HG02884 (cell line): ENCODE results near the gene IER5L.
A peak's percentile ranks its signal among the peaks of the same experiment; 100 is the strongest.

Source experiments
- ATAC-seq: cut with Tn5 transposase; IDR thresholded peaks from one replicate; pipeline ENCODE4 v1.9.1; 2021; ENCODE audit warnings: mild to moderate bottlenecking, moderate library complexity; ENCODE audit not compliant: unreplicated experiment

IER5L gene

GRCh38 chr9:129177791-129178567 is at the start of gene IER5L:
TSS of gene IER5L (minus strand) at chr9:129178261. CDS start at chr9:129178052, 209 bp downstream.
- peak; percentile 72 for ATAC-seq

GRCh38 chr9:129227843-129228189 is 49.8 kb upstream of the IER5L start:
- ATAC-seq, result no peak

GRCh38 chr9:129225815-129226214 is 47.8 kb upstream of the IER5L start:
- ATAC-seq, result no peak

GRCh38 chr9:129225490-129225778 is 47.4 kb upstream of the IER5L start:
- no peak for ATAC-seq

- ATAC-seq, result no peak
Measured at GRCh38 chr9:129224618-129225489, 46.8 kb upstream of the IER5L start.

GRCh38 chr9:129223551-129224208 is 45.6 kb upstream of the IER5L start:
- ATAC-seq, result no peak

- no peak for ATAC-seq
Measured at GRCh38 chr9:129222819-129223218, 44.8 kb upstream of the IER5L start.

GRCh38 chr9:129221979-129222635 is 44.0 kb upstream of the IER5L start:
- ATAC-seq, result no peak

- no peak for ATAC-seq
Measured at GRCh38 chr9:129221233-129221632, 43.2 kb upstream of the IER5L start.

- no peak for ATAC-seq
Measured at GRCh38 chr9:129220771-129221170, 42.7 kb upstream of the IER5L start.

GRCh38 chr9:129218918-129219317 is 40.9 kb upstream of the IER5L start:
- no peak for ATAC-seq

GRCh38 chr9:129218272-129218625 is 40.2 kb upstream of the IER5L start:
- no peak for ATAC-seq

GRCh38 chr9:129213551-129213950 is 35.5 kb upstream of the IER5L start:
- ATAC-seq, result no peak

- no peak for ATAC-seq
Measured at GRCh38 chr9:129211686-129212085, 33.6 kb upstream of the IER5L start.

- ATAC-seq, result no peak
Measured at GRCh38 chr9:129210125-129210524, 32.1 kb upstream of the IER5L start.

- no peak for ATAC-seq
Measured at GRCh38 chr9:129209580-129209979, 31.5 kb upstream of the IER5L start.

- no peak for ATAC-seq
Measured at GRCh38 chr9:129209109-129209508, 31.0 kb upstream of the IER5L start.

GRCh38 chr9:129208207-129209032 is 30.4 kb upstream of the IER5L start:
- ATAC-seq, result no peak

GRCh38 chr9:129206905-129207304 is 28.8 kb upstream of the IER5L start:
- ATAC-seq, result no peak

GRCh38 chr9:129206401-129206800 is 28.3 kb upstream of the IER5L start:
- ATAC-seq, result no peak
